OCI-LY1 (cell line): ENCODE results near the gene FTO.

Experiments used
- H2AFZ ChIP-seq: fragments of 200-600 bp; sonication (generic), shearing (Covaris generic); 2 replicates; pipeline ENCODE4 v1.6.0; 2014; ENCODE audit warnings: antibody characterized with exemption, mild to moderate bottlenecking, low read length
- H3F3A ChIP-seq: fragments of 200-600 bp; sonication (generic), shearing (Covaris generic); 2 replicates; pipeline ENCODE4 v1.6.0; 2014; ENCODE audit warnings: mild to moderate bottlenecking, antibody characterized with exemption, low read length, moderate library complexity; ENCODE audit not compliant: insufficient read depth
- H3K27ac ChIP-seq: fragments of 200-600 bp; sonication (generic); 2 replicates; pipeline ENCODE4 v1.5.1; 2014; ENCODE audit warnings: low read length, mixed run types, mild to moderate bottlenecking, low read depth; ENCODE audit not compliant: poor library complexity, severe bottlenecking
- H3K27me3 ChIP-seq: fragments of 200-600 bp; sonication (generic); 2 replicates; pipeline ENCODE4 v1.6.0; 2014; ENCODE audit warnings: antibody characterized with exemption, mild to moderate bottlenecking, low read length, moderate library complexity; ENCODE audit not compliant: insufficient read depth
- H3K36me3 ChIP-seq: fragments of 200-600 bp; sonication (generic); 2 replicates; pipeline ENCODE4 v1.6.1; 2014; ENCODE audit warnings: mild to moderate bottlenecking, antibody characterized with exemption, low read length, moderate library complexity, mixed read lengths; ENCODE audit not compliant: insufficient read depth
- H3K4me1 ChIP-seq: fragments of 200-600 bp; sonication (generic); 2 replicates; pipeline ENCODE4 v1.5.1; 2014; ENCODE audit warnings: mild to moderate bottlenecking, low read length, moderate library complexity; ENCODE audit not compliant: insufficient read depth, severe bottlenecking
- H3K4me2 ChIP-seq: fragments of 200-600 bp; sonication (generic), shearing (Covaris generic); 2 replicates; pipeline ENCODE4 v1.6.1; 2014; ENCODE audit warnings: low read length
- H3K4me3 ChIP-seq: fragments of 200-600 bp; sonication (generic); 2 replicates; pipeline ENCODE4 v1.5.1; 2014; ENCODE audit warnings: low read length, low read depth, mild to moderate bottlenecking, mixed read lengths; ENCODE audit not compliant: poor library complexity, severe bottlenecking
- H3K79me2 ChIP-seq: fragments of 200-600 bp; shearing (Covaris generic); 2 replicates; pipeline ENCODE4 v1.6.1; 2016; ENCODE audit warnings: mixed run types, low read length, mixed read lengths; ENCODE audit not compliant: insufficient read depth
- H3K9ac ChIP-seq: fragments of 200-600 bp; sonication (generic), shearing (Covaris generic); 2 replicates; pipeline ENCODE4 v1.6.1; 2014; ENCODE audit warnings: mild to moderate bottlenecking, low read length, mixed read lengths
- H3K9me2 ChIP-seq: fragments of 200-600 bp; sonication (generic), shearing (Covaris generic); 2 replicates; pipeline ENCODE4 v1.6.1; 2014; ENCODE audit warnings: low read depth, mild to moderate bottlenecking, low read length, mixed read lengths
- H3K9me3 ChIP-seq: fragments of 200-600 bp; shearing (Covaris generic); 2 replicates; pipeline ENCODE4 v1.6.1; 2014; ENCODE audit warnings: low read length, mixed read lengths
- H4K20me1 ChIP-seq: fragments of 200-600 bp; sonication (generic), shearing (Covaris generic); 2 replicates; pipeline ENCODE4 v1.6.0; 2016; ENCODE audit warnings: mild to moderate bottlenecking, low read length; ENCODE audit not compliant: insufficient read depth
- EZH2 ChIP-seq: fragments of 200-600 bp; sonication (generic), shearing (Covaris generic); IDR thresholded peaks from 2 replicates; pipeline ENCODE4 v1.8.0; 2017; ENCODE audit warnings: borderline replicate concordance, mixed run types, mild to moderate bottlenecking, antibody characterized with exemption, low read length, moderate library complexity, mixed read lengths
- TF ChIP-seq, protein P1 (sequence below): fragments of 200-600 bp; sonication (generic), shearing (Covaris generic); IDR thresholded peaks from 2 replicates; pipeline ENCODE4 v1.5.1; 2017; ENCODE audit warnings: mild to moderate bottlenecking, antibody characterized with exemption, low read length, moderate library complexity, mixed read lengths

FTO gene

DNA sequence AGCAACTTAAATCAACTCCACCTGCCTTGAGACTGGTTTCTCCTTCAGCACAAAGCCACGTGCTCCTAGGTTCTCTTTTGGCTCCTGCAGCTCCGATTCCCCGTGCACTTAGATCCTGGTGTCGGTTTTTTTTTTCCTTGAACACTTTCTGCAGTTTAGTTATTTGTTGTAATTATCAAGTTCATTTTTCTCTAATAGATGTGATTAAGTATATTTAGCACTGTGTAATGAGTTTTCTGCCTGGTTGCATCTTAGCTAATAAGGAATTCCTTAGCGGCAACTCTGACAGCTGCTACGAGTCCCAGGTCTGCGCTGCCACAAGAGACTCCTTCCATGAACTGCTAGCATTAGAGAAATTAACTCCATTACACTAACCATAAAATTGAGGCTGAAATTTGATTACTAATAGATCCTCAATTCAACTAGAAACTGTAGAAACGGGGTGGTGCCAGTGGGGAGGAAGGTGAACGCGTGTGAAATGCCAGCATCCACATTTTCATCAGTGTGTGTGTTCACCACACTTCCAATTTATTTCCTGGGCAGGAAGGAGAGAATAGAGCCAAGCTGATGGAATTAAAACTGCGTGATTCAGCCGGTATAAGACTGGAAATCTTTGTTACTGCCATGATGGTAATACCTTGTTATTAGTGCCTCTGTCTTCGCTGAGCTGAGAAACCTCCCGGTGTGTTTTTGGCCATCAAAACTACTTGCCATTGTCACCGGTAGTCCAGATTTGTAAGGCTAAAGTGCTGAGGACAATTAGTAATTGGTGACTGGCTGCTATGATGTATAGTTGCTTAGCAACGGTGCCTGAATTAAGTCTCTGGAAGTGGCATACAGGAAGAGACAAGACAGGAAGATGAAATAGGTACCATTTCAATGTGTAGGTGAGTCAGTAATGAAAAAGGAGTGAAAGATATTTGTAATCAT lies 350.2 kb downstream of the FTO start:
- Histone ChIP-seq H3K4me1 (no peaks in the 10 kb centered on the region), H3K79me2 (no peaks in the 10 kb centered on the region), H3K9ac (no peak overlapping the region), H3K4me3 (no peak overlapping the region), H3K27me3 (no peaks in the 10 kb centered on the region), H3K4me2 (no peak overlapping the region), H3K9me3 (no peaks in the 10 kb centered on the region), H2AFZ (no peak overlapping the region), H3K9me2 (no peaks in the 10 kb centered on the region), H3F3A (no peaks in the 10 kb centered on the region), H3K36me3 (no peaks in the 10 kb centered on the region), H4K20me1 (no peaks in the 10 kb centered on the region), H3K27ac (no peak overlapping the region)
- no peak for TF ChIP-seq EZH2
- TF ChIP-seq, protein P1, sequence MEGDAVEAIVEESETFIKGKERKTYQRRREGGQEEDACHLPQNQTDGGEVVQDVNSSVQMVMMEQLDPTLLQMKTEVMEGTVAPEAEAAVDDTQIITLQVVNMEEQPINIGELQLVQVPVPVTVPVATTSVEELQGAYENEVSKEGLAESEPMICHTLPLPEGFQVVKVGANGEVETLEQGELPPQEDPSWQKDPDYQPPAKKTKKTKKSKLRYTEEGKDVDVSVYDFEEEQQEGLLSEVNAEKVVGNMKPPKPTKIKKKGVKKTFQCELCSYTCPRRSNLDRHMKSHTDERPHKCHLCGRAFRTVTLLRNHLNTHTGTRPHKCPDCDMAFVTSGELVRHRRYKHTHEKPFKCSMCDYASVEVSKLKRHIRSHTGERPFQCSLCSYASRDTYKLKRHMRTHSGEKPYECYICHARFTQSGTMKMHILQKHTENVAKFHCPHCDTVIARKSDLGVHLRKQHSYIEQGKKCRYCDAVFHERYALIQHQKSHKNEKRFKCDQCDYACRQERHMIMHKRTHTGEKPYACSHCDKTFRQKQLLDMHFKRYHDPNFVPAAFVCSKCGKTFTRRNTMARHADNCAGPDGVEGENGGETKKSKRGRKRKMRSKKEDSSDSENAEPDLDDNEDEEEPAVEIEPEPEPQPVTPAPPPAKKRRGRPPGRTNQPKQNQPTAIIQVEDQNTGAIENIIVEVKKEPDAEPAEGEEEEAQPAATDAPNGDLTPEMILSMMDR: no peak

DNA sequence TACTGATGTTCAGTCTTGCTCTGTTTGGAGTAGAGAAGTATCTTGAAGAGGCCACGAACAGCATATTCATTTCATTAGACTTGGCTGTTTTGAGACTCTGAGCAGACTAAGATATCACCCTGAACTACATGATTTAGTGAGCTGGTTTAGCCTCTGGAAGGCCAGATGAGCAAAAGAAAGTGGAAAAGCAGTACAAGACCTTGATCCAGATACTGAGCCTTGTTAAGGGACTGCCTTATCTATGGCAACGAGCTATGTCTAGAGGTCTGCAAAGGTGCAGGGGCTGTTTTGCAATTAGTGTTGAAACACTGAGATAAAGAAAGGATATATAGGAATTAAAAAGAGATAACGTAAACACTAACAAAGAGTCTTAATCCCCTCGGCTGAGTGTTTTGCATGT lies 351.2 kb downstream of the FTO start:
- no peak overlapping the region for H3K27ac ChIP-seq
- H3F3A ChIP-seq: no peaks in the 10 kb centered on the region
- H3K4me1 ChIP-seq: no peaks in the 10 kb centered on the region
- no peaks in the 10 kb centered on the region for H3K36me3 ChIP-seq
- H3K79me2 ChIP-seq: no peaks in the 10 kb centered on the region
- no peaks in the 10 kb centered on the region for H3K27me3 ChIP-seq
- no peak overlapping the region for H3K4me3 ChIP-seq
- no peaks in the 10 kb centered on the region for H3K9me2 ChIP-seq
- H4K20me1 ChIP-seq: no peaks in the 10 kb centered on the region
- no peak overlapping the region for H3K4me2 ChIP-seq
- no peak overlapping the region for H3K9ac ChIP-seq
- H3K9me3 ChIP-seq: no peaks in the 10 kb centered on the region
- no peak overlapping the region for H2AFZ ChIP-seq
- TF ChIP-seq EZH2: no peak
- TF ChIP-seq, protein P1: no peak

DNA sequence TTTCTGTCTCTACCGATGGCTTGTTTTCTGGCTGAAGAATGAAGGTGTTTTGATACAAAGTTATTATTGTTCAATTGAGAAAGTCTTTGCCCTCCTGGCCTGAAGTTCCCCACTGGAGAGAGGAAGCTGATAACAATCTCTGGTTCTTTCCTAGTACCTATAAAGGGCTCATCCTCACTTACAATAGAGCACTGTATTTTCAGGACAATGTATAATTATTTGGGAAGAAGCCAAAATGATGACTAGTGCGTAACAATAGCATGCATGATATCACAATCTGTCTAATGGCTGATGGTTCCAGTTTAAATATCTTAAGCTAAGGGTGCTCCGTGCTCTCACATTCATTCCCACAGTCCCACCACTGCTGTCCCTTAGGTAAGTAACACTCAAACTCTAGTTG lies 351.9 kb downstream of the FTO start:
- H3F3A ChIP-seq: no peaks in the 10 kb centered on the region
- H3K4me2 ChIP-seq: no peak overlapping the region
- TF ChIP-seq, protein P1: no peak
- no peak for TF ChIP-seq EZH2

More for the DNA sequence above, 351.9 kb downstream of the FTO start:
- Histone ChIP-seq H2AFZ (no peak overlapping the region), H3K27me3 (no peaks in the 10 kb centered on the region), H3K9ac (no peak overlapping the region), H3K9me3 (no peaks in the 10 kb centered on the region), H3K4me1 (no peaks in the 10 kb centered on the region), H3K9me2 (no peaks in the 10 kb centered on the region), H3K4me3 (no peak overlapping the region), H3K27ac (no peak overlapping the region), H3K79me2 (no peaks in the 10 kb centered on the region), H4K20me1 (no peaks in the 10 kb centered on the region), H3K36me3 (no peaks in the 10 kb centered on the region)
